Activated CD4-positive, CD25-positive, alpha-beta regulatory T cell treated with anti-CD3 and anti-CD28 coated beads, Interleukin-2, amount 50 U/mL, for 16 hours (primary cell): ENCODE measurements around the gene TTLL8.
A peak's percentile ranks its signal among the peaks of the same experiment; 100 is the strongest.

ENCODE experiments used
- DNase-seq: peaks from one replicate; pipeline ENCODE4 v3.0.0-alpha.2; 2020; ENCODE audit warnings: low read depth, low spot score

Gene TTLL8

DNA sequence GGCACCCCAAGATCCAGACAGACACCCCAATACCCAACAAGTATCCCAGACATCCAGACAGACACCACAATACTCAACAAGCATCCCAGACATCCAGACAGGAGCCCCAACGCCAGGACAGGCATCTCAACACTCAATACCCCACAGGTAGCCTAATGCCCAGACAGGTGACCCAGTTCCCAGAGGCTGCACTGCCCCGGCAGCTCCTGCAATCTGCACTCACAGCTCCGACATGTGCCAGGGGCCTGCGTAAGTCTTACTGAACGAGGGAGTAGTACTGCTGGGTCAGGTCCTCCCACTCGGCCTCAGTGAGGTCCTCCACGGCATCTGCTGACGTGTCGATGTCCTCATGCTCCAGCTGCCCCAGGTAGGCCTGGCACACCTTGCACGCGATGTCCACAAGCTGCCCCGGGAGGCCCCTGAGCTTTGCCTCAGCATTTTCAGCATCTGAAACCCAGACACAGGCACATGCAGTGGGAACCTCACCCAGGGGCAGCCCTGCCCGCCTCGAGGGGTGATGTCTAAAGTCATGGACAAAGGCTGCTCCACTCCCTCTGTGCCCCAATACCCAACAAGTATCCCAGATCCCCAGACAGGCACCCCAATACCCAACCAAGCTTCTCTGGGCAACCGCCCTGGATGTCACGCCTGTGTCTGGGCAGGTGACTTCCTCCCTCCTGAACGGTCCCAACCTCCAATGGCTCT, 16.6 kb downstream of the TTLL8 start:
- no peak for DNase-seq

DNA sequence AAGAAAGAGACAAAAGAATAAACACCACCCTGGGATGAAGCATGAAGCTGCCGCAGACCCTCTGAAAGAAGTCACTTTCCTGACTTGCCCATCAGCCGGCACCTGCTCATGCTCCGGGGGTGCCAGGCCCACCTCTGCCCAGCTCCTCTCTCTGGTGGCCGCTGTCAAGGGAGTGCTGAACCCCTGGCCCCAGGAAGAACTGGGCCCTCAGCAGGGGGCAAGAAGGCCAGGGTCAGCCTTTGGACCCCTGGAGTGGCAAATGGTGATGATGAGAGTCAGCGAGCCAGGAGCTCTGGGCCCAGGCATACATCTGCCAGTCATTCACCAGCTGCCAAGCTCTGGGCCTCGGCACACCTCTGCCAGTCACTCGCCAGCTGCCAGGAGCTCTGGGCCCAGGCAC, 17.4 kb downstream of the TTLL8 start:
- DNase-seq = no peak

DNA sequence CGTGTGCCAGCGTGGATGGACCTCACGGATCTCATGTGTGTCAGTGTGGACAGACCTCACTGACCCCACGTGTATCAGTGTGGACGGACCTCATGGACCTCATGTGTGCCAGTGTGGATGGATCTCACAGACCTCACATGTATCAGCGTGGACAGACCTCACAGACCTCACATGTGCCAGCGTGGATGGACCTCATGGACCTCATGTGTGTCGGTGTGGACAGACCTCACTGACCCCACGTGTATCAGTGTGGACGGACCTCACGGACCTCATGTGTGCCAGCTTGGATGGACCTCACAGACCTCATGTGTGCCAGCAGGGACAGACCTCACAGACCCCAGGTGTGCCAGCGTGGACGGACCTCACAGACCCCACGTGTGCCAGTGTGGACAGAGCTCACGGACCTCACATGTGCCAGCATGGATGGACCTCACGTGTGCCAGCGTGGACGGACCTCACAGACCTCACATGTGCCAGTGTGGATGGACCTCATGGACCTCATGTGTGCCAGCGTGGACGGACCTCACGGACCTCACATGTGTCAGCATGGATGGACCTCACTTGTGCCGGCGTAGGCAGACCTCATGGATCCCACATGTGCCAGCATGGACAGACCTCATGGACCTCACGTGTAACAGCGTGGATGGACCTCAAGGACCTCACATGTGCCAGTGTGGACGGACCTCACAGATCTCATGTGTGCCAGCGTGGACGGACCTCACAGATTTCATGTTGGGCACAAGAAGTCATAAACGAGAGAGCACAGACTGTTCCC, 18.2 kb downstream of the TTLL8 start:
- DNase-seq = no peak

DNA sequence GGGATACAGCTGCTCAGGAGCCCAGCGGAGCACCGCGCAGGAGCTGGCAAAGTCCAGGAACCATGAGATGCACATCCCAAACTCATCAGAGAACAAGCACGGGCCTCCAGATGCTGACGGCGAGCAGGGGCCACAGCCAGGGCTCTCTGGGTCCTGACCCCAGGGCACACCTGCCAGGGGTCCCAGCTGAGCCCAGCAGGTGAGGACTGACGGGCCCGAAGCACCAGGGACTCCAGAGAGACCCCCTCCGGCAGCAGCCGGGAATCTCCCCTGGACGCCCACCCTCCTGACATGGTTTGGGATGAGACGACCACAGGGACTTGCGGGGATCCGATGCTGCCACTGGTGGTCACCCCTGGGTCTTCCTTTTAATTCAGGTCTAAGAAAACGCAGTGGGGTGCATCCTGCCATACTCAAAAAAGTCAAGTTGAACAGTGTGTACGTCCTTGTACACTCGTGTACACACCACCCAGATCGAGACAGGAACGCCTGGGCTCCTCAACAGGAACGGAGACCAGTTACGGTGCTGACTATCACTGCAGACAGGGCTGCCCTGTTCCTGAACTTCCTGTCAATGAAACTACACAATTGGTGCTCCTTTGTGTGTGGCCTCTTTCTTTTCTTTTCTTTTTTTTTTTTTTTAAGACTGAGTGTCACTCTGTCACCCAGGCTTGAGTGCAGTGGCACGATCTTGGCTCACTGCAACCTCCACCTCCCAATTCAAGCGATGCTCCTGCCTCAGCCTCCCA, 21.9 kb downstream of the TTLL8 start:
- DNase-seq = no peak

DNA sequence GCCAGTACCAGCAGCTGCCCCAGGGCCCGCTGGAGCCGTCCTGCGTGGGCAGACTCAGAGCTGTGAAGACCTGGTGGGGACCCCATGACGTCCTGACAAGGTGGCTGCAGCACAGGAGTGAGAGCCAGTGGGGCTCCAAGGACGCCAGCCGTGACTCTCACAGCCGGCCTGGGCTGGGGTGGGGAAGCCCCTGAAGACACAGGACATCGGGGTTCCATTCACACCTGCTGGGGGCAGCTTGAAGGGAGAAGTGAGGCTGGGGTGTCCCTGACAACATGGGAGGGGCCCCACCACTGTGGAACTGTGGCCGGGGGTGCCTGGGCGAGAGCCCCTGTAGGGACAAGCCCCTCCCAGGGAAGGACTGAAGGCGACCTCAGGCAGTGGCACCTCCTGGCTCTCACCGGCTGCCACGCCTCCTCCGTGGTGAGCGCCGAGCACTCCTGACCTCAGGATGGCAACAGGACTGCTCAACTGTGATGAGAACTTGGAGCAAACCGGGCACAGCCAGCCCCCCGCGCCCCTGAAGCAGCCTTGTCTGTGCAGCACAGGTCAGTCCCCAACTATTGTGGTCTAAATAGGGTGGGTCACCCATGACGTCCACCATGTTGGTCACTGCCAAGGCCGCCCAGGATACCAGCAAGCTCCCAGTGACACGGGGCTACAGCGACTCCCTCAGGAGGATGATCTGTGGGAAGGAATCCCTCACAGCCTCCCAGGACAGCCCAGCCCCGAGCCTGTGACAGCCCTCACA, 22.8 kb downstream of the TTLL8 start:
- no peak for DNase-seq

DNA sequence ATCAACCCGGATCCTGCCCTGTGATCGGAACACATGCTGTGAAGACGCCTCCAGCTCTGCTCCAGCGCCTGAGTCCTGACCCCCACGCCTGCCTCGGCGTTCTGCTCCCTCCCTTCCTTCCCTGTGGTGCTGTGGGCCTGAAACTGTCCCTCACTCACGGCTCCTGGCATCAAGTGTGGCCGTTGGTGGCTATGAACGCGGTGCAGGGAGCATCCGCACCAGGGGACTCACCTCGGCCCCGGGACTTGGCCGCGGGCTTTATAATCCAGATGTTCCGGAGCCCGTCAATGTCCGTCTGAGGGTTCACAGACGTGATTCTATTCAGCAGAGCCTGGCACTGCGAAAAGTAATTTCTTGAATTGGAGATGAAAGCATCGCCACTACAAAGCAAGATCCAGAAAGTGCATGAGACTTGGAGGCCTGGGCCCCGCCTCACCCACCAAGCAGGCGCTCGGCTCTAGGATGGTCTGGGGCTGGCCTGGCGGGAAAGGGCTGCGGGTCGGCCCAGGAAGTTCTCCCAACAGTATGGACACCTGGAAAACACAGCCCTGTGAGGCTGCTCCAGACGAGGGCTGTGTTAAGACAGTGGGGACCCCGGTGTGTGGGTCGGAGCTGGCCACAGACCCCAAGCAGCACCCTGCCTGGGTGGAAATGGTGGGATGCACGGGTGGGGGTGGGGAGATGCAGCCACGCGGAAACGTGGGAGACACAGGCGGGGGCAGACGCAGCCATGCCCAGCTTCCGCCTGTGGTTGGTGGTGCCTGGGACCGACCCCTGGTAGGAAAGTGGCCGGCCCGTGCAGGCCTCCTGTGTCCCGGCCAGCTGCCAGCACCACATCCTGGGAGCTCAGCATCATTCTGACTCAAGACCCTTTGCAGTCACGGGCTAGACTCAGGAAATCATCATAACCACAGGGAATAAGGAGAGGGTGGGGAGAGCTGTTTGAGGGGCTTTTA, 23.7 kb downstream of the TTLL8 start:
- no peak for DNase-seq

DNA sequence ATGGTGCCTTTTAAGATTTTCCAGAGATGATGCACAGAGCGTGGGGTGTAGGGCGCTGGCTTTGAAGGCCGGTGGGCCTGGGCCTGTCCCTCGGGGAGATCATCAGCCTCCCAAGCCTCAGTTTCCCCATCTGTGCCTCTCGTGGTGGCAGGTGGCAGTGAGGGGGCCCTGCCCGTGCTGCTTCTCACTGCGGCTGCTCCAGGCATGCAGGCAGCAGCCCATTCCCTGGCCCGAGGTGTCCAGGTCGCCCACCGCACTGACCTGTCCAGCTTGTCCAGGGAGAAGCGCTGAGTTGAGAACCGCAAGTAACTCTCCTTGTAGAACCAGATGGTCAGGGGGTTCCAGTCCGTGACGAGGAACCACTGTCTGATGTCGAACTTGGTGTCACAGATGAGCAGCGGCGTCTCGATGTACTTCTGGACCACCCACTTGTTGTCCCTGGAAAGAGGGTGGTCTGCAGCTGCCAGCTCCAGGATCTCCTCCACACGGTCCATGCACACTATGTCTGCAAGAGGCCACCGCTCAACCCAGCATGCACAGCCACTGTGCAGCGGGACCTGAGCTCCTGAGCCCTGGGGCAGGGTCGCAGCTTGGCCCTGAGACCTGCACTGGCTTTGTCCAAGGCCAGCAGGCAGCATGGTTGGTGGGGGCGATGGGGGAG, 25.0 kb downstream of the TTLL8 start:
- no peak for DNase-seq

DNA sequence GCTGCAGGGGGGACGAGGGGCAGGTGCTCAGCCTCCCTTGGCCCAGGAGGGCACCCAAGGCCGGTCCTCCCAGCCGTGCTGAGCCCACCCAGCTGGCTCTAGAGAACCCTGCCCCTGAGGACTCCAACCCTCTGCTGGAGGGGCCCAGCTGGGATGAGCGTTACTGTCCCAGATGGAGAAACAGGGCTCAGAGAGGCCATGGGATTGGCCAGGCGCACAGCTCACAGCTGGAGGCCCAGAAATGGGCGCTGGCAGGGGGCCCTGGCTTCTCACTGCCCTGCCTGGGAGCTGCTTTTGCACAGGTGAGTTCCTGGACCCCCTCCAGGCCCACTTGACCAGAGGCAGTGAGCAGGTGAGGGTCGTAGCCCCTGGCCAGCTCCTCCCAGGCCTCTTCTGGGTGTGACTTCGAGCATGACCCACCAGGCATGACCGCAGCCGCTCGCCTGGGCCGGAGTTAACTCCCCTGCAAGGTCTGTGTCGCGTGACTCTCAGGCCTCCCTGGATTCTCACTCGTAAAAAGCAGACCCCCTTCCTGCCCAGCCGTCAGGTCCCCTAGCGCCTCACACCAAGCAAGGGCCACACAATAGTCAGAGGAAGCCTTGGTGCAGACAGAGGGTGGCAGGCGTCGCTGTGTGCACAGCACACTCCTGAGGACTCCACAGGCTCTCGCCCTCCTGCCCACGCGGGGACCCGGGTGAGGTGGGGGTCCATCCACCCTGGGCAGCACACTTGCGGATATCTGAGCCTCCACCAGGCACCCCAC, 25.8 kb downstream of the TTLL8 start:
- DNase-seq = no peak

DNA sequence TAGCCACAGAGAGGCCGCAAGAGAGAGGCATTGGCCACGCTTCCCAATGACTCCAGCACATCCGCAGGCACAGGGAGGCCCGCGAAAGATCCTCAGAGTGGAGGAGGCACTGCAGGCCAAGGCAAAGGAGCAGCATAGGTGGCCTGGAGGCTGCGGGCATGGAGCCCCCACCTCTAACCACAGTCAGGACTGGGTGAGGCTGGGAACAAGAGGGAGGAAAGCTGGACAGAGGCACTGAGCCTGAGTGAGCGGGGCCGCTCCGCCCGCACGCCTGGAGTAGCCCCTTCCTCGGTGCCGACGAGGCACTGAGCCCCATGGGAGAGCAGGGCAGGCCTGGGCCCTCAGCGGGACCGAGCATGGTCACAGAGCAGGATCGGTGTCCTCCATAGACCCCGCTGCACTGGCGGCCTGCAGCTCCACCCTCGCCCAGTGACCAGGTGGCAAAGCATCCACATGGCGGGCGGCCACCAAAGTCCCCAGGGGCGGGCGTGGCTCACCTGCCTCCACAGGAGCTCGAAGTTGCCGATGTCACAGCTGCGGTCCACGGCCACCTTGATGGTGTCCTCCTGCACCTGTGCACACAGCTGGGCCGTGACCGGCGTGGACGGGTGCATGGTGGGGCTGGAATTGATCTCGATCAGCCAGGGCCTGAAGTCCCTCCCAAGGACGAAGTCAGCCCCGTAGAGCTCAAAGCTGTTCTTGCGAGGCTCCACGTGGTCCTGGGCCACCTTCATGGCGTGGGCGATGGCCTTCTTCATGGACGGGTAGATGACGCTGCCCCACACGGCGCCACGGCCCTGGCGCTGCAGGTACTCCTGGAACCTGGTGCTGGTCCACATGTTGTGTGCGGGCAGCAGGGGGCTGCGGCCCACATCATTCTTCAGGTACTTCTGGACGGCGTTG, 26.7 kb downstream of the TTLL8 start:
- DNase-seq = no peak

DNA sequence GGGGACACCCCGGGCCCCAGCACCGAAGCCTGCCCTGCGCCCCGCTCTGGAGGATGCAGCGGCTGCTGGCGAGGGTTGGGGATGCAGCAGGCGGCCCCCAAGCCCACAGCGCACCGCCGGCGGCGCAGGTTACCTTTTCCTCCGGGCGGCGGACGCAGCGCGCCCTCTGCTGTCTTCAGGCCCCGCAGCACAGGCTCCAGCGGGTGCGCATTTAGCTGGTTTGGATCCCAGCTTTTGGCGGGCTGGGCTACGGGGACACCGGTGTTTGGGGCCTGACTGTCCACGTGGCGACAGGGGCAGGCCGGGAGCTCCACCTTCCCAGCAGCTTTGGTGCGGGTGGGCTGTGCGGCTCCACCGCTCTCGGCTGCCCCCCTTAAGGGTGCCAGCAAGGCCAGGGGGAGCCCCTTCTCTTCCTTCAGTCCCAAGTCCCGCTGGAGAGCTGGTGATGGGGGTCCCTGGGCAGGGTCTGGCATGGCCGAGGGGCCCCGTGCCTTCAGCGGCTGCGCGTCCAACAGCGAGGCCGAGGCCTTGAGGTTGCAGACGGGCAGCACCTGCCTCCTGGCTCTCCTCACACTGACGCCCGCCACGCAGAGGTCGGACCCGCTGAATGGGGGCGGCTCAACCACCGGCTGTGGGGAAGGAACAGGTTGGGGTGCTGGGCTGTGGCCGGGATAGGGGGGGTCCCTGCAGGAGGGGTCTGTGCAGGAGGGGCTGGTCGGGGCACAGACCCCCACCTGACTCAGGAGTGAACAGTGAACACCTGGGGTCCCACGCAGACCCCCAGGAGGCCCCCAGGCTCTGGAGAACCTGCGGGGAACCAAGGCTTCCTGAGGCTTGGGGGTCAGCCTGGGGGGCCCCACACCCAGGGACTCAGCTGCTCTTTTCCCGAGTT, 27.6 kb downstream of the TTLL8 start:
- DNase-seq = peak; percentile 67

DNA sequence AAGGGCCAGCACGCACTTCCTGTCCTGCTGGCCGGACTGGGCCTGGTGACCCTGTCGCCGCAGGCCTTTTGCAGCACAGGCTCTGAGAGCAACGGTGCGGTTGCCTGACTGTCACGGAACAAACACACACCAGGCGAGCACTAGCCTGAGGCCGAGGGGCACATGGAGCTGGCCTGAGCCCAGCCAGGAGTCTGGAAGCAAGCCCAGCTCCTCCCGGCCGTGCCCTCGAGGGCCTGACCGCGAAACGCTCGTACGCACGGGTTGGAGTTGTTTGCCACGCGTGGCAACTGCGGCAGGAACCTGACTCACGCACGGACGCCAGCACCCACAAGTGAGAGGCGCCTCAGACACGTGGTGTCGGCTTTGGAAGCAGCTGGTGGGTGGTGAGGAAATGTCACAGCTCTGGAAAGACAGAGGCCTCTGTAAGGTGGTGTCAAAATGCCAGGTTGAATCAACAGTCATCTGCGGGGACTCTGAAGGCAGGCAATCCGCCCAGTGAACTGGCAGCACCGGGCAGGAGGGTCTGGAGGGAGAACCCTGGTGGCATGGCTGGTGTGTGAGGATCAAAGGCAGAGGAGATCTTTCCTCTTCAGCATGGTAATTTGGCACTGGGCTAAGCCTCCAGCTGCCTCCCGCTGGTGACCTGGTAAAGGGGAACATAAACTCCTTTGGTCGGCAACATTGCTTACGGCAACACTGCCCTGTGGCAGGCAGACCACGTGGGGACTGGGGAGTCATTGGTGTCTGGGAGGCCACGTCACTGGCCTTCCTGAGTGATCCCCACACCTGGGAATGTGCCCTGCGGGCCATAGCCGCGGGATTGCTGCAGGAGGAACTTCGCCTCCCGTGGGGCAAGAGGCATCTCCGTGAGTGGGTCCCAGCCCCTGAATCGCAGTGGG, 30.2 kb downstream of the TTLL8 start:
- DNase-seq = no peak

DNA sequence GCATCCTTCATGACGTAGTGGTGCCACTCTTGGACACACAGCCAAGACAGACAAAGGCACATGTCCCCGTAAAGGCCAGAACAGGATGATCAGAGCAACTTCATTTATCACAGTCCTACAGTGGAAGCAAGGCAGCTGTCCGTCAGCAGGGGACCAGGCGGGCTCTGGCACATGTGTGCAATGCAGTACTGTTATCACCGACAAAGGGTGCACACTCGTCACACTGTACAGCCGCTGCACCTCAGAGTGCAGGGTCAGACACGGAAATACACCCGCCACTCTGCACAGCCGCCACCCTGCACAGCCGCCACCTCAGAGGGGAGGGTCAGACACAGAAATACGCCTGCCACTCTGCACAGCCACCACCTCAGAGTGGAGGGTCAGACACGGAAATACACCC, 32.1 kb downstream of the TTLL8 start:
- no peak for DNase-seq

DNA sequence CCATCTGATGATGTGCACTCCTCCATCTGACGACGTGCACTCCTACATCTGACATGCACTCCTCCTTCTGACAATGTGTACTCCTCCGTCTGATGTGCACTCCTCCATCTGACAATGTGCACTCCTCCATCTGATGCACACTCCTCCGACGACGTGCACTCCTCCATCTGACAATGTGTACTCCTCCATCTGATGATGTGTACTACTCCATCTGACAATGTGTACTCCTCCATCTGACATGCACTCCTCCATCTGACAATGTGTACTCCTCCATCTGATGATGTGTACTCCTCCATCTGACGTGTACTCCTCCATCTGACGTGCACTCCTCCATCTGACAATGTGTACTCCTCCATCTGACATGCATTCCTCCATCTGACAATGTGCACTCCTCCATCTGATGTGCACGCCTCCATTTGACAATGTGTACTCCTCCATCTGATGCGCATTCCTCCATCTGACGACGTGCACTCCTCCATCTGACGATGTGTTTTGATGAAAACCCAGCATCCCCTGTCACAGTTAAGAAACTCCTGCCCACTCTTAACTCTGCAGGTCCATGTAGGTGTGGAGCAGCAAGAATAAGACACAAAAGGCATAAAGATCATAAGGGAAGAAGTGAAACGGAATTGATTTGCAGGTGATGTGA, 35.8 kb downstream of the TTLL8 start:
- DNase-seq = no peak

DNA sequence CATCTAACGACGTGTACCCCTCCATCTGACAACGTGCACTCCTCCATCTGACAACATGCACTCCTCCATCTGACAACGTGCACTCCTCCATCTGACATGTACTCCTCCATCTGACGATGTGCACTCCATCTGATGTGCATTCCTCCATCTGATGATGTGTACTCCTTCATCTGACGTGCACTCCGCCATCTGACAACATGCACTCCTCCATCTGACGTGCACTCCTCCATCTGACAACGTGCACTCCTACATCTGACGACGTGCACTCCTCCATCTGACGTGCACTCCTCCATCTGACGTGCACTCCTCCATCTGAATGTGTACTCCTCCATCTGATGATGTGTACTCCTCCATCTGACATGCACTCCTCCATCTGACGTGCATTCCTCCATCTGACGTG, 37.5 kb downstream of the TTLL8 start:
- DNase-seq = no peak

DNA sequence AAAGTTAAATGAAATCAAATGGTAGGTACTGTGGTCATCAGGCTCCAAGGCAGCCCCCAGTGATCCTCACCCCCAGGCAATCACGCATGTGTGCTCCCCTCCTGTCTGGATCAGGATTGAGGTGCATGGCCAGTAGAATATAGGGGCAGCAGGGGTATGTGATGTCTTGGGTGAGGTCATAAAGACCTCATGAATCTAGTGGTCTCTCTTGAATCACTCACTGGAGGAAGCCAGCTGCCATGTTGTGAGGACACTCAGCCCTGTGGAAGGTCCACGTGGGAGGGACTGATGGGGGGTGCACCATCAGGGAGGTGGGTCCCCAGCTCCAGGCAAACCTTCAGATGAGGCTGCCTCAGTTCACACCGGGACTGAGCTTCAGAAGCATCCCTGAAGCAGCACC, 38.8 kb downstream of the TTLL8 start:
- no peak for DNase-seq
